Stimulated activated CD8-positive, alpha-beta memory T cell treated with anti-CD3 and anti-CD28 coated beads, Interleukin-7, amount 100 ng/mL, for 24 hours (primary cell): ENCODE data around the gene MALRD1.

Experiments used
- DNase-seq: peaks from one replicate; pipeline ENCODE4 v3.0.0-alpha.2; 2020; ENCODE audit warnings: low read depth

Gene MALRD1

DNA sequence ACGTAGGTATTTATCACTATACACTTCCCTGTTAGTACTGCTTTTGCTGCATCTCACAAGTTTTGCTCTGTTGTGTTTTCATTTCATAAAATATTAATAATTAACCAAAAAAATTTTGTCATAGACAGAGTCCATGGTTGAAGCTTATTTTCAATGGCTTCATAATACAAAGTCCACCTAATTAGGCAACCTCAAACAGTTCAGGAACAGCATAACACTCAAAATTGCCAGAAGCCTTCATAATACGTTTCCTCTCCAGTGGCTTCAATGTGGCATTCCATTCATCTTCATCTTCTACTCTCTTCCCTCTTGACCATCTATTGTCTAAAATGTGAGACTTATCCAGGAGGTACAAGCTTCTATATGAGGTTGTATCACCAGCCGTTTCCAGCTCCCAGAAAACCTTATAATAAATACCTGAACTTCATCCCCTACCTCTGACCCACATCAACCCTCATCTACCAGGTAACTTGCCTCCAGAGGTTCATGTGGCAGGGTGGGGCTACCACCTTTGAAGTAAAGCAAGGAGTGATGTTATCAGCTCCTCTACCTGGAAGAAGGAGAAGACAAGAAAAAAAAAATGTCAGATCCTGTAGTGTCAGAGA is 337.3 kb downstream of the MALRD1 start:
- DNase-seq, result no peak

DNA sequence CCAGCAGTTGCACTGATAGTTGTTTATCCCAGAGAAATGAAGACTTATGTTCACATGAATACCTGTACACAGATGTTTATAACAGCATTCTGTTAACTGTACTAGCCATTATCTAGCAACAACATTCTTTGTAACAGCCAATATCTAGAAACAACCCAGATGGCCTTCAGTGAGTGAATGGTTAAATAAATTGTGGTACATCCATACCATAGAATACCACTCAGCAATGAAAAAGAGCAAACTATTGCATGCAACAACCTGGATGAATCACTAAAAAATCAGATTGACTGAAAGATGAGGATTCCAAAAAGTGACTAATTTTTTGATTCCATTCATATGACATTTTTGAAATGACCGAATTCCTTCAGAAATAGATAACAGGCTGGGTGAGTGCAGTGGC is 360.3 kb downstream of the MALRD1 start:
- DNase-seq, result no peak

DNA sequence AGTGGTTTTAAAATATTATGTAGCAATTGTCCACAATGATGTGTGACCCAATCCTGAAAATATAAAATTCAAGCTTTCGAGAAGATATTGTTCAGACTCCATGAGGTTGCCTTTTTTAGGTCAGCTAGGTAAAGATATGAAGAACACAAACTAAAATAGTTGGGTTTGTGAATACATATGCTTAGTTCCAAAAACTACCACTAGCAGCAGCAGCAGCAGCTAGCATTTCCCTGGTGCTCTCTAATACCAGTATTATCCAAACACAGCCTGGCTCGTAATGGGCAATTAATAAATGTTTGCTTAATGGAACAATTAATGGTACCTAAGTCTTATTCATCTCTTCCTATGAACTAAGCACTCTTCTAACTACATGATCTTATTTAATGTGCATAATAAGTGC is 362.5 kb downstream of the MALRD1 start:
- DNase-seq, result no peak

DNA sequence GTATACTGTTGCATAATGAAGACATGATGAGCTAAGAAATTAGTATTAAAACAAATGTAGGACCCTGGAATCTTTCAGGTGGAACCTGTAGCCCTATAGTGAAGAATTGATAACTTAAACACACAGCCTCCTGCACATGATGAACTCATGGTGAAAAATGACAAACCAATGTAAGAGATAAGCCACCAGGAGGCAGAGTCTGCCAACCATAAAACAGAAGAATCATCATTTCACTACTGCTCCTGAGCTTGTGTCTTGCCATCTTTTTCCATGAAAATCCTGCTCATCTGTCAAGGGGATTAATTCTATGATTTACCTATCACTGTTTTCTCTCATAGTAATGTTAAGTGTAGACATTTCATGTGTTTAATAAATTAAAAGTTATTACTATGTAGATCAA is 363.9 kb downstream of the MALRD1 start:
- no peak for DNase-seq

DNA sequence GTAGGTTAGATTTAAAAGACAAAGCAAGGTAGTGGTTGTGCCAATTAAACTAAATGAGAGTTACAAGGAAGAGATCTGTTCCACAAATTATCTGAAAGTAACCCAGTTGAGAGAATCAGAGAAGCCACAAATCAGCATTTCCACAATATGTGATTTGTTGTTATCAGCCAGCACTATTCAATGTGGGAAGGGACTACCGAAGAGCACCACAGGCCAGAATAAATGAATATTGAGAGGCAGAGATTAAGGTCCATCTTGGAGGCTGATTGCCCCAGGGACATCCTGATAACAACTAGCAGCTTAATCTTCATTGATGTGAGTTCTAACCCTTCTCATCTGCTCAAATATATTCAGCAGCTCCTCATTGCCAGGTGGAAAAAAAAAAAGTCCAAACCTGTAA is 367.6 kb downstream of the MALRD1 start:
- no peak for DNase-seq

DNA sequence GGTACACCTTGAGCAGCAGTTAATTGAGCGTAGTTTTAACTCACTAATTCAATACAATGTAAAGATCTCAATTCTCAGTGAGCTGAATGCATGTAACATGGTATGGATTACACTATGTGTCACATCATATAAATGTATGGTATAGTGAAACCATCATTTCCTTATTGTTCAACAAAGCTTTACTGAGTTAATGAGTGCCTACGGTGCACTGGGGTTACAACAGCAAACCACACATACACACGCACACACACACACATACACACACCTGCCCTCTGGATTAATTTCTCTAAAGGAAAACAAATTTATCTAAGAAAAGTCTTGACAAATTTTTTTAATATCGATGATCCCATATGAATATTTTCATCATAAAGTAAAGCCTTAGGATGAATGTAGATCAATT is 369.1 kb downstream of the MALRD1 start:
- DNase-seq, result no peak

DNA sequence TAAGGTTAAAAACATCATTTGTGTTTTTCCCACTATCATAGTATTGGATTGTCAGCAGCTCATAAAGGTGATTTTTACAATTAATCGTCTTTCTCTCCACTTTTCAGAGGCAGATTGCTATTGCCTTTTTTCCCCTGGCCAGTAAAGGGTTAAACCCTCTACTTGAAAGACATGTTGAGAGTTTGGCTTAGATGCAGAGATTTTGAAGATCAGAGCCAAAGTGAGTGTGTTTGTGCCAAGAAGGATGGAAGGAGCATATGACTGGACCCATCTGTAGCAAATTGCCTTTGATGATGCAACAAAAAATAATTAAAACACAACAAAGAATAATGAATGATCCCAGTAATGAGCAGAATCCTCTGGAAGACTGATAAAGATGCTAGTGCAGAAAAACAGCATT is 373.1 kb downstream of the MALRD1 start:
- no peak for DNase-seq

DNA sequence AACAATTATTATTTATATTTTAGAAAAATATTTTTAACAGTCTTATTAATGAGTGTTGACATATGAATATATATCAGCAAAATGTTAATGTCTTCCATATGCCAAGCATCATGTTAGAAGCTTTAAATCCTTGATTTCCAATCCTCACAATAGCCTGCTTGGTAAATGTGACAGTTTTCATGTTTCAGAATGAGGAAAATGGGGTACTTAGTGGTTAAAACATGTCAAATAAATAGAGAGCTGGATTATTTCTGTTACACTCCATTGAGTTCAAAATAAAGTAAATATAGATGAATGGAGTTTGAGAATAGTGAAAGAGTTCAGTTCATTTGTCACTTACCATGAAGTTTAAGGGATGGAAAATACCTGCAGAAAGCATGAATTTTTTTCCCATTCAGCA is 377.4 kb downstream of the MALRD1 start:
- no peak for DNase-seq

DNA sequence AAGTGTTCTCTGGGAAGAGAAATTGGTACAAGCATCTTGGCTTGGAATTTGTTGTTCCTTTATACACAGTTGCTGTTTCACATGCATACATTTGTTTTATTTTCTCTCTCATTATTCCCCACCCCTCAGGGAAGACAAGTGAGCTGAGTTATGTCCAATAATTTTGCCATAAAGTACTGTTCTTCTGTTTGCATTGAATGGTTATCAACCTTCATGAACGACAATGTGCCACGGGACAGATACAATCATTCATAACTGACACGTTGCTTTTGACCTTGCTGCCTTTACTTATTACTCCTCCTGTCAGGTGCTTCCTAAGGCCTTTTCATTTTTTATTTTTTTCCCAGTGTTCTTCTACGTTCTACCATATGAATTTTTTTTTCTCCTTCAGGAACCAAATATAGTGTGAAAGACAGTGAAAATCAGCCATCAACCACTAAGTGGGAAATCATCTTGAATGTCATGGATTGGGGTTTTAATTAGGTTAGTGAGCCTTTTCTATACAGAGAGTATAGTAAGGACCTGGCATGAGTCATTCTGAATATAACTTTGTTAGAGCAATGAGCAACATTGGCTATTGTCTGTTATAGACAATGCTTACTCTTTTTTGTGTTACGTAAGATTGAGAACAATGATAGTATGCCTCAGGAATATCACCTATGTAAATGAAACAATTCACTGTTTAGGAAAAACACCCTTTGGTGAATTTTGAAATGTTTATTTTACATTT is 383.2 kb downstream of the MALRD1 start:
- no peak for DNase-seq

DNA sequence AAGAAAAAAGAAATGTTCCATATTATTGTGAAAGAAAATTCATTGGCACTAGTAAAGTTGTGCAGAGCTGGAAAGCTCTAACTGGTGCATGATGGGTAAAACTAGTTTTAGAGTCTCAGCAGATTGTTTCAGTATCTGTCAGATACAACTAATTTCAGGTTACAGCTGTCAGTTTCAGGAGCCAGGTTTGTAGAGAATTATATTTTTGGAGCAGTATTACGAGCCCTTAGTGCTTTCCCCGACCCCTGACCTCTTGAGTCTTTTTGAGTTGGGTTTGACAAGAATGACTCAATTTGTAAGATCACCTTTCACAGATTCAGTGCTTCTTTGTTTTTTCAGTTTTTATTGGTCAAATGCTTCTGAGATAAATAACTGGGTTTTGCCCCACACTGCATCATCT is 401.3 kb downstream of the MALRD1 start:
- no peak for DNase-seq

DNA sequence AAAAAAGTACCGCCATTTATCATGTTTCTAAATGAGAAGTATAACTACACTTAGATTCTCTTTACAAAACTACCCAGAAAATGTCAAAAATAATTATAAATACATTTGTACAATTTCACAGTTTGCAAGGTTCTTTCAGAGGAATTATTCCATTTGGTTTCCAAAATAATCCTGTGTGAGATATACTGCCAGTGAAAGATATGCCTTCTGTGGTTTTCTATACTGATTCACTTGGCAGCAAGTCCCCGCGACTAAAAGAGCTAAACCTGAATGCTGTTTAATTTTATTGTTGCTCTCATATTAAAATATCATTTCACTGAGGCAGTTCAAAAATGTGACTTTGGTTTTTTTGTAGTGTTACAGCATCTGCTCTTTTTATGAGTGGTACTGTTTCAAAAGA is 402.8 kb downstream of the MALRD1 start:
- DNase-seq, result no peak

DNA sequence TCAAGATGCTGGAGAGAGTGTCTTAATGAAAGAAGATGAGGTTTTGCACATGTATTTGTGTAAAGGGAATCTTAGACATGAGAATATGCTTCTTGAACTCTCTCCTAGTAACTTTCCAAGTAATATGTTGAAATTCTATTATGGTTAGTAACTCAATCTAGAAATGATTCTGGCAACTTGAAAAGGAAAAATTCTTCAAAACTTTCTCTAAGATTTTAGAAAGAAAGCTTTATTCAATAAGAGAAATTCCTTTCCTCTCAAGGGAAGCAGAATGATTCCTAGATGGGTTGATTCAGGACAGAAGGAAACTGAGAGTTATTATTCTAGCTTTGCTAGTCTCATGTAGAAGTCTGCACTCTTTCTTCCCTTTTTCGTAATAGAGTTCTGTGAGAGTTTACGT is 403.3 kb downstream of the MALRD1 start:
- no peak for DNase-seq

DNA sequence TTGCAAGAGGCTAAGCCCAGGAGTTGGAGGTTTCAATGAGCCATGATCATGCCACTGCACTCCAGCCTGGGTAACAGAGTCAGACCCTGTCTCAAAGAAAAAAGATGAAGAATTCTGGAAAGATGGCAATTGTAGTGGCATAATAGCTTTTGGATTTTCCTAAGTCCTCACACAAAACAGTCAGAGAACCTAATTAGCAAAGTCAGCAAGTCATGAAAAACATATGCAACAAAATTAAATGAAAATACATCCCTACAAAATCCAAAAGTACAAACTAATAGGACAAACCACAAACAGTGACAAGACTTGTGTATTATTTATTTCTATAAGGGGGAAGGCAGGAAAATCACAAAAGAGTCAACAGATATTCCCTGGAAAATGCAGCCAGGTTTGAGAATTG is 405.4 kb downstream of the MALRD1 start:
- no peak for DNase-seq

DNA sequence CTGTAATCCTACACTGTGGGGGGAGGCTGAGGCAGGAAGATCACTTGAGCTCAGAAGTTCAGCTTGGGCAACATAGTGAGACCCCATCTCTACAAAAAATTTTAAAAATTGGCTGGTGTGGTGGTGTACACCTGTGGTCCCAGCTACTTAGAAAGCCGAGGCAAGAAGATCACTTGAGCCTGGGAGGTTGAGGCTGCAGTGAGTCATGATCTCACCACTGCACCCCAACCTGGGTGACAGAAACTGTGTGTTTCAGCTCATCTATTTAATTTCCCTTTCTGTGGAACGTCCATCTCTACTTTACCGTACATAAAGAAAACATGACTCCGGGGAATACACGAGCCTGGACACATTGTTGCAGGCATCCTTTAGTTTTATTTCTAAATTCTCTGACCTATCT is 413.0 kb downstream of the MALRD1 start:
- DNase-seq, result no peak

DNA sequence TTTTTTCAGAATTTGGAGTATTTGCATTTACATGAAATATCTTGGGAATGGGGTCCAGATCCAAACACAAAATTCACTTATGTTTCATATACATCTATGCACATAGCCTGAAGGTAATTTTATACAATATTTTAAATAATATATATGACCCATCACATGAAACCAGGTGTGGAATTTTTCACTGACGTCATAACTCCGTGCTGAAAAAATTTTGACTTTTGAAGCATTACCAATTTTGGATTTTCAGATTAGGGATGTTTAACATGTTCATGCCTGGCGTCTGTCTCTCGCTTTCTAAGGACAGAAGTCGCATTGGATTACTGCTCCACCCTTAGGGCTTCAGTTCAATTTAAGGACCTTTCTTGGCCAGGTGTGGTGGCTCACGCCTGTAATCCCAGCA is 418.1 kb downstream of the MALRD1 start:
- no peak for DNase-seq

DNA sequence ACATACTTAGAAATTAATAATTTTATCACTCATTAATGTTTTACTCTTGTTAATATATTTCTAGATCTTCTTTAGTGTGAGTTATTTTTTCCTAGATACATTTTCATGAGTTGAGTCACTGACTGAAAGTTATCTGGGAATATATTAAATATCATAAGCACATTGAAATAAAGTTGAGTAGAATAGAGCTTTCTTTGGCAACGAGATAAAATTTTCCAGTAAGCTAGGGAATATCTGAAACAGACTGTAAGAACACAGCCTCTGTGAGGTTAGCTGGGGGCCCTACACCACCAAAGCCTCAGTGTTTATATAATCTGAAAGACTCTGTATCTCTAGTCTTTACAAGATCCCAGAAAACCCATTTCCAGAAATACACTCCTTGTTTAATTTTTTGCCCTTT is 419.8 kb downstream of the MALRD1 start:
- no peak for DNase-seq

DNA sequence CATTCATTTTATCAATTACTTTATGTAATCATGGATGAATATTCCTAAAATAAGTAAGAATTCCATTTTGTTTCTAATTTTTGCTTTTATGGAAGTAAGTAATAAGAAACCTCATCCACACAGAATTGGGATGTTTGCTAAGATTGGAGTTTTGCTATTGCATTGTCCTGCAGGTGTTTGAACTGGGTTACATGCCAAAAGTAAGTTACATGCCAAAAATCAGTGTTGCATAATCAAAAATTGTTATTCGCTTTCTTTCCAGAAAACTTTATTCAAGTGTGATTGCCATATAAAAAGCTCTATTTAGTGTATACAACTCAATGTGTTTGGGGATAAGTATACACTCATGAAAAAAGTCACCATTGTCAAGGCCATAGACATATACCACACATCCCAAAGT is 420.9 kb downstream of the MALRD1 start:
- no peak for DNase-seq

DNA sequence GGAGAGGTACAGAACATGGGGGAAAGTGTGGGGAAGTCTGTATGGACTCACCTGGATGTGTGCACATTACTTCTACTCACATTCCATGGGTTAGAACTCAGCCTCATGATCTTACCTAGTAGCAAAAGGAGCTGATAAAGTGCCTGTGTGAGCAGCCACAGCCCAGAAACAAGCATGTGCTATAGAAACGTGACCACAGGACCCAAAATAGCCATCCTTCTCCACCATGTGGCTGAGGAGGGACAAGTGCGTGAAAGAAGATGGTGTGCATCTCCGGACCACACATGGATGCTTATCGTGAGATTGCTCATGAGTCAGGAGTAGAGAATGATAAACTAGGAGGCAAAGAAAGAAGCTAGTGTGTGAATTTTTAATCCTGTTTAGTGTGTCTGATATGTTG is 431.3 kb downstream of the MALRD1 start:
- no peak for DNase-seq

DNA sequence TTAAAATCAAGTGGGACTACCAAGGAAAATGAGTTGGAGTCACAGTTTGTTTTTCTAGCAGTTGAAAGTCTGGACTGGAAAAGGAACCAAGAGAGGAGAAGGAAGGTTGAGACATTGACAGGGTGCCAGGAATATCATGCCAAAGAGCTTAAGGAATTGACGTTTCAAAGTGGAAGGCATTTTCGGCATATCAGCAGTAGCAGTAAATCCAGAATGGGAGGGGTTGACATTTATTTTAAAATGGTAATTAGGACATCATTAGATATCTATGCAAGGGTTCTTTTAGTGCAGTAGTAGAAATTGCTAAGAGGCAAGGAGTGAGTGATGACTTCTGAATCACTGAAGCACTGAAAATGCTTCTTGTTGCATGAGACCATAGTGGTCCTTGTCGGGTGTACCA is 431.8 kb downstream of the MALRD1 start:
- no peak for DNase-seq

DNA sequence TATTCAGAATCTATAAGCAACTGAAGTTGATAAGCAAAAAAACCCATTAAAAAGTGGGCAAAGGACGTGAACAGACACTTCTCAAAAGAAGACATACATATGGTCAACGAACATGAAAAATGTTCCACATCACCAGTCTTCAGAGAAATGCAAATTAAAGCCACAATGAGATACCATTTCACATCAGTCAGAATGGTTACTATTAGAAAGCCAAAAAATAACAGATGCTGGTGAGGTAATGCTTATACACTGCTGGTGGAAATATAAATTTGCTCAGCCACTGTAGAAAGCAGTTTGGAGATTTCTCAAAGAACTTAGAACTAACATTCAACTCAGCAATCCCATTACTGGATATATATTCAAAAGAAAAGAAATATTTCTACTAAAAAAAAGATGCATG is 434.8 kb downstream of the MALRD1 start:
- no peak for DNase-seq

DNA sequence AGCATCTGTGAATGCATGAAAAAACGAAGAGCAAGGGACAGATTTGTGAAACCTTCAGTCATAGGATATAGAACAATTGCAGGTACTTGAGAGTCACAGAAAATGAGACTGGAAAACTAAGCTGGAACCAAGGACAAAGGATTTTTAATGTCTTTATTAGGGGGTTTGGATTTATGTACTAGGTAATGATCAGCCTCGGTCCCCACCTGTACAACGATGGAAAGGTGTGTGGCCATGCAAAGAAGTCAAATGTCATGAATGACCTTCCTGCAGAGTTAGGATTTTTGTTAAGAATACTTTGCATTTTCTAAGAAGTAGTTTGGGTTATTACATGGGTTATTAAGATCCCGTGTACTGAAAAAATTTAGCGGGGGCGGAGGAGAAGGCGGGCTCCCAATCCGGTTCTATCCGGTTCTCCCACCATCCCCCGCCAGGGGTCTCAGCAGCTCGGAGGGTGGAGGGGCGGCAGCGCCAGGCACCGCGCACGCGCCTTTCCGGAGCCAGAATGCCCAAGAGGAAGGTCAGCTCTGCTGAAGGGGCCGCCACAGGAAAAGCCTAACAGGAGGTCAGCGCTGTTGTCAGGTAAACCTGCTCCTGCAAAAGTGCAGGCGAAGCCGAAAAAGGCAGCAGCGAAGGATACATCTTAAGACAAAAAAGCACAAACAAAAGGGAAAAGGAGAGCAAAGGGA is 440.1 kb downstream of the MALRD1 start:
- DNase-seq, result no peak

DNA sequence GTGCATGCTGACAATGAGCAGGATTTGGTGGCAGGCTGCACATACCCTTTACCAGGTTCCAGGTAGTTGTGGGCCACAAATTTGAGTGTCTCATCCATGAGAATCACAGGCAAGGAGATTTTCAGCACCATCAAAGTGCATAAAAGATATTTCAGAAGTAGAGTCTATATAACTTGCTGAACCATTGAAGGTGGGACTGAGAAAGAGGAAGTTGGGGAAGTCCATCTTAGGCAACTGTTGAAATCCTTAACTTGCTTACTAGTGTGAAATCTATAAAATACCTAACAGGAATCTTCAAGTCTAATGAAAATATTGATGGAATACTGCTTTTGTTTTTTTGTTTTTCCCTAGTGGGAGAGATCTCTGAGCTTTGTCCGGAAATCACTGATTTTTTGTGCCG is 442.6 kb downstream of the MALRD1 start:
- no peak for DNase-seq

DNA sequence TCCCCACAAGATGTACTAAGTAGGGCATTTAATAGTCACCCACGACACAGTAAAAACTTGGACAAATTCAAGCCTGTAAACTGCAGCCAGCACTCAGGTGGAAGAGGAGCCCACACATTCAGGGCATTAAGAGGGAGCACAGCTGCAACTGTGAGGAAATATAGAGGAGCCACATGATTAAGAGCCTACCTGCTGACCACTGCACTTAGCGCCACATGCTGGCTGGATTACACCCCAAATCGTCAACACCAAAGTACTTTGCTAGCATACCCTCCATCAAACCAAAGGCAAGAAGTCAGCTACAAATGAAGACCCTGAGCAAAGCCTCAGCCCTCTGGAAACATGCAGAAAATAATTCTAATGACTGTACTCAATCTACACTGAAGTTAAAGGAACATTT is 445.3 kb downstream of the MALRD1 start:
- no peak for DNase-seq

DNA sequence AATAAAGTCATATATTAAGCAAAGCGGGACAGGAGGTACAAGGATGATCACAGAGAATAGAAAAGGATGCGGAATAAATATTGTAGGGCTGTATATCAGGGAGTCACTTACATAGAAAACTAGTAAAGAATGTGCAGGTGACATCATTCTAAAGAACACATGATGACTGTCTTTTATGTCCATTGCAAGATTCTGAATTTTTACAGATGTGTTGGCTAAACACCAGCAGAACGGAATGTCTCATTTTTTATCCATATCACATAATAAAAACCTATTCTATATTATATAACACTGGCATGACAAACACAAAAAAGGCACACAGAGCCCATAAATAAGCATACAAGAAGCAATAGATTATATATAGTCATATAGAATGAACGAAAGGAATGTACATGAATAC is 448.4 kb downstream of the MALRD1 start:
- no peak for DNase-seq
